Common myeloid progenitor, CD34-positive (primary cell): Measurements from ENCODE around the gene PLA2G4B.

Experiments used
- CTCF ChIA-PET: fragments of 350-600 bp; sonication (Branson Sonifier 250); formaldehyde crosslinking; loops from one replicate; lab custom pipeline; 2021; ENCODE audit warnings: antibody characterized with exemption; lab: Charles Lee
- POLR2A ChIA-PET: fragments of 350-600 bp; sonication (Branson Sonifier 250); formaldehyde crosslinking; loops from one replicate; lab custom pipeline; 2021; ENCODE audit warnings: antibody characterized with exemption; lab: Charles Lee
- DNase-seq, 3 donors: peaks; one replicate each; pipeline versions ENCODE4 v3.0.0 to v3.0.0-alpha.2; 2013
- H3K27ac ChIP-seq, 2 experiments: 1 replicate in 1 of 2; 2 replicates in 1 of 2; pipeline ENCODE4 v1.7.0; 2013; ENCODE audit warnings: inconsistent platforms in 2 of 2, low read length in 2 of 2, mild to moderate bottlenecking in 2 of 2, low read depth in 1 of 2, moderate library complexity in 1 of 2; ENCODE audit not compliant: severe bottlenecking in 2 of 2, insufficient read depth in 1 of 2, poor library complexity in 1 of 2
- H3K27me3 ChIP-seq, 5 experiments: replicated peaks in 2 of 5; 1 replicate in 3 of 5; 2 replicates in 2 of 5; pipeline versions ENCODE4 v1.6.1 to v1.7.0; 2013; ENCODE audit warnings: low read length in 4 of 5, mild to moderate bottlenecking in 2 of 5, moderate library complexity in 2 of 5, inconsistent platforms in 1 of 5; ENCODE audit not compliant: insufficient read depth in 5 of 5, control insufficient read depth in 4 of 5
- H3K36me3 ChIP-seq, 4 experiments: 1 replicate in 2 of 4; 2 replicates in 2 of 4; pipeline versions ENCODE4 v1.6.1 to v1.7.0; 2013; ENCODE audit warnings: low read length in 3 of 4, control low read depth in 1 of 4, mild to moderate bottlenecking in 1 of 4; ENCODE audit not compliant: control insufficient read depth in 4 of 4, insufficient read depth in 4 of 4
- H3K4me1 ChIP-seq, 4 experiments: 1 replicate in 3 of 4; 2 replicates in 1 of 4; pipeline versions ENCODE4 v1.6.1 to v1.7.1; 2013; ENCODE audit warnings: low read length in 3 of 4, mild to moderate bottlenecking in 3 of 4, control low read depth in 1 of 4, inconsistent platforms in 1 of 4, moderate library complexity in 1 of 4; ENCODE audit not compliant: control insufficient read depth in 4 of 4, insufficient read depth in 4 of 4; ENCODE audit errors: control extremely low read depth in 1 of 4
- H3K4me3 ChIP-seq, 7 experiments: 1 replicate in 4 of 7; 2 replicates in 3 of 7; pipeline versions ENCODE4 v1.5.1 to v1.7.0; 2013; ENCODE audit warnings: mild to moderate bottlenecking in 7 of 7, low read length in 6 of 7, moderate library complexity in 6 of 7, inconsistent platforms in 2 of 7, low read depth in 2 of 7, control low read depth in 1 of 7; ENCODE audit not compliant: insufficient read depth in 4 of 7, control insufficient read depth in 1 of 7; ENCODE audit errors: extremely low read depth in 1 of 7
- H3K9me3 ChIP-seq, 5 experiments: 1 replicate in 4 of 5; 2 replicates in 1 of 5; pipeline versions ENCODE4 v1.6.1 to v1.7.1; 2013; ENCODE audit warnings: low read length in 4 of 5, mild to moderate bottlenecking in 2 of 5, inconsistent platforms in 1 of 5, low read depth in 1 of 5, moderate library complexity in 1 of 5; ENCODE audit not compliant: control insufficient read depth in 4 of 5, insufficient read depth in 2 of 5; ENCODE audit errors: control extremely low read depth in 1 of 5
- WGBS: methylation state at CpG from one replicate; pipeline ENCODE4 v1.1.5; 2013; ENCODE audit not compliant: insufficient coverage; 5-methylcytosine and 5-hydroxymethylcytosine counted together

The PLA2G4B gene

DNA sequence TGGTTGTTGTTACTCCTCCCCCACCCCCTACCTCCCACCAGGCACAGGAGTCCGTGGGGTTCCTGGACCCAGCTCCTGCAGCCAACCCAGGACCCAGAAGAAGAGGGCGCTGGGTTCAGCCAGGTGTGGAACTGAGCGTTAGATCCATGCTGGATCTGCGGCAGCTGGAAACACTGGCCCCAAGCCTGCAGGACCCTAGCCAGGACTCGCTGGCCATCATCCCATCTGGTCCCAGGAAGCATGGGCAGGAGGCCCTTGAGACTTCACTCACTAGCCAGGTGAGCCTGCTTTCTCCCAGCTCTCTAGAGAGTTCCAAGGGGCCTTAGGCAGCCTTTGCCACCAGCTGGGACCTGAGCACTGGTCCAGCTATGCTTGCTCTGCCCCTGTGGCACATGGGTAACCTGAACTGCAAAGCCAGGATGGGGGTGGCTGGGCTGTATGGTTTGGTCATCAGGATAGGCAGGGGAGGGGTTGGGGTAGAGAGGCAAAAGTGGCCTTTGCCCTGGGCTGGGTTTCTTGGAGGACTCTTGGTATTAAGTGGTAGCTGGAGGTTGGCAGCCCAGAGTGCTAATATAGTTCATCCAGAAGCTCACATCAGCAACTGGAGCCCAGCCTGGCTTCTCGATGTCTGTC is 17.7 kb upstream of the PLA2G4B start:
- ChIA-PET CTCF (interaction anchor here (7.4 kb wide), 1 partner anchor 10 kb away, joined by 41 read pairs; no protein-coding TSS in a partner anchor), POLR2A (no interaction called here)
- Histone ChIP-seq H3K4me3 (no peak overlapping the region), H3K27me3 (no peaks in the 10 kb centered on the region), H3K36me3 (peaks cover 9 to 98% (median 63%) of the 10 kb centered on the region in 4 experiments), H3K27ac (no peak overlapping the region), H3K4me1 (no peaks in the 10 kb centered on the region), H3K9me3 (no peaks in the 10 kb centered on the region)
- no peak for DNase-seq
- WGBS = 97% methylated on average over 6 of the region's 6 CpGs

DNA sequence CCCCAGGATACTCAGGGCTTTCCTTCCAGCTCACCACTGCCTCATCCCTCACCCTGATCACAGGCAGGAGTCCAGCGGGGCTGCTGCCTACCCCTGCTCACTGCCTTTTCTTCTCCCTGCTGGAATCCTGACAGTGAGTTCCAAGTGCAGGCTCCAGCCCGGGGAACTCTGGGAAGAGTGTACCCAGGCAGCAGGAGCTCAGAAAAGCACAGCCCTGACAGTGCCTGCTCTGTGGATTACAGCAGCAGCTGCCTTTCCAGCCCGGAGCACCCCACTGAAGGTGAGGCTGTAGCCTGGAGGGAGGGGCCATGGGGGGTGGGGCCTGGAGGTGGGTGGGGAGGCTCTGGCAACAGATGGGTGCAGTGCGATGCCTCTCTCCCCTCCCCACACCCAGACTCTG is 16.8 kb upstream of the PLA2G4B start:
- peaks cover 0 to 1% (median 0%) of the 10 kb centered on the region in 4 experiments for H3K4me1 ChIP-seq
- no peak for DNase-seq
- ChIA-PET POLR2A (no interaction called here), CTCF (interaction anchor here (7.4 kb wide), 1 partner anchor 11 kb away, joined by 41 read pairs; no protein-coding TSS in a partner anchor)
- 100% methylated on average over 3 of the region's 4 CpGs for WGBS
- no peak overlapping the region for H3K4me3 ChIP-seq
- no peaks in the 10 kb centered on the region for H3K9me3 ChIP-seq
- peaks cover 9 to 93% (median 59%) of the 10 kb centered on the region in 4 experiments for H3K36me3 ChIP-seq
- H3K27me3 ChIP-seq = no peaks in the 10 kb centered on the region
- H3K27ac ChIP-seq = no peak overlapping the region

DNA sequence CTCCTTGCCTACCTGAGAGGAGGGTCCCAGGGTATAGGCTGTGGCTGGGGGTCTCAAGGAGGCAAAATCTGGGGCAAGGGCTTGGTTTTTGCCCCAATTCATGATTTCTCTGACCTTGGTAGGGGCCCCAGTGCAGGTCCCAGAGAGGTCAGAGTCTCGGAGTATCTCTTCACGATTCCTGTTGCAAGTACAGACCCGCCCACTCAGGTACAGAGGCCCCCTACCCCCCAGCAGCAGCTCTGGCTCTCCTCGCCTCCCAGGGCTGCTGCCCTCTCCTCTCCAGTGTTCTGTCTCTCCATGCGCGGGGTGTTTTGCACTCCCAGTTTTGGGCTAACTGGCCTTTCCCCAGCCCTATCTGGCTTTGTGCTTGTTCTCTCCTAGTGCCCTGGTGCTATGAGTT is 16.2 kb upstream of the PLA2G4B start:
- peaks cover 9 to 87% (median 55%) of the 10 kb centered on the region in 4 experiments for H3K36me3 ChIP-seq
- CTCF ChIA-PET = interaction anchor here (7.4 kb wide), 1 partner anchor 11 kb away, joined by 41 read pairs; no protein-coding TSS in a partner anchor
- WGBS = 98% methylated on average over 6 of the region's 6 CpGs

DNA sequence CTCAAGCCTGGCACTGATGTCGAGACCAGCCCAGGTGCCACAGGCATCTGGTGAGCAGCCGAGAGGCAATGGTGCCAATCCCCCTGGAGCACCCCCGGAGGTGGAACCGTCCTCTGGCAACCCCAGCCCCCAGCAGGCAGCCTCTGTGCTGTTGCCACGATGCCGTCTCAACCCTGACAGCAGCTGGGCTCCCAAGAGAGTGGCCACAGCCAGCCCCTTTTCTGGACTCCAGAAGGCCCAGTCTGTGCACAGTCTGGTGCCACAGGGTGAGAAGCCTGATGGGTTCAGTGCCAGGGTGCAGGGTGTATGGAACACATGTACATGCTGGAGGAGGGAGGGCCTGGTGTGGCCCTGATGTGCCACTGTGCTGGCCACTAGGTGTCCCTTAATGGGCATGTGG is 15.7 kb upstream of the PLA2G4B start:
- ChIA-PET POLR2A (no interaction called here), CTCF (interaction anchor here (0.9 to 7.4 kb wide), 2 partner anchors 12 to 82 kb away, joined by 5 to 41 read pairs; no protein-coding TSS in a partner anchor)
- DNase-seq = no peak
- H3K27ac ChIP-seq = no peak overlapping the region
- H3K4me1 ChIP-seq = peaks cover 0 to 7% (median 7%) of the 10 kb centered on the region in 4 experiments
- H3K4me3 ChIP-seq = no peak overlapping the region
- H3K9me3 ChIP-seq = no peaks in the 10 kb centered on the region
- peaks cover 7 to 82% (median 51%) of the 10 kb centered on the region in 4 experiments for H3K36me3 ChIP-seq
- H3K27me3 ChIP-seq = no peaks in the 10 kb centered on the region
- WGBS = 97% methylated on average over 4 of the region's 6 CpGs

More for the DNA sequence above, 16.2 kb upstream of the PLA2G4B start:
- Histone ChIP-seq H3K27me3 (no peaks in the 10 kb centered on the region), H3K9me3 (no peaks in the 10 kb centered on the region), H3K4me1 (peaks cover 0 to 6% (median 5%) of the 10 kb centered on the region in 4 experiments), H3K27ac (no peak overlapping the region), H3K4me3 (no peak overlapping the region)
- DNase-seq = no peak
- POLR2A ChIA-PET = no interaction called here

DNA sequence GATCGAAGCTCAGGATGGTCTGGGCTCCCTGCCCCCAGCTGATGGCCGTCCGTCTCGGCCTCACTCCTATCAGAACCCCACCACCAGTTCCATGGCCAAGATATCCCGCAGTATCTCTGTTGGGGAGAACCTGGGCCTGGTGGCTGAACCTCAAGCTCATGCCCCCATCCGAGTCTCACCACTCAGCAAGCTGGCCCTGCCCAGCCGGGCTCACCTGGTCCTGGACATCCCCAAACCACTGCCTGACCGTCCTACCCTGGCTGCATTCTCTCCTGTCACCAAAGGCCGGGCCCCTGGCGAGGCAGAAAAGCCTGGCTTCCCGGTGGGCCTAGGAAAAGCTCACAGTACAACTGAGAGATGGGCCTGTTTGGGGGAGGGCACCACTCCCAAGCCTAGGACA is 15.1 kb upstream of the PLA2G4B start:
- ChIA-PET POLR2A (no interaction called here), CTCF (interaction anchor here (0.9 to 7.4 kb wide), 2 partner anchors 12 to 82 kb away, joined by 5 to 41 read pairs; no protein-coding TSS in a partner anchor)
- Histone ChIP-seq H3K27me3 (no peaks in the 10 kb centered on the region), H3K27ac (no peak overlapping the region), H3K4me3 (no peak overlapping the region), H3K36me3 (peaks cover 2 to 76% (median 45%) of the 10 kb centered on the region in 4 experiments), H3K9me3 (no peaks in the 10 kb centered on the region), H3K4me1 (peaks cover 0 to 12% (median 12%) of the 10 kb centered on the region in 4 experiments)
- no peak for DNase-seq
- WGBS = 97% methylated on average over 8 of the region's 11 CpGs

DNA sequence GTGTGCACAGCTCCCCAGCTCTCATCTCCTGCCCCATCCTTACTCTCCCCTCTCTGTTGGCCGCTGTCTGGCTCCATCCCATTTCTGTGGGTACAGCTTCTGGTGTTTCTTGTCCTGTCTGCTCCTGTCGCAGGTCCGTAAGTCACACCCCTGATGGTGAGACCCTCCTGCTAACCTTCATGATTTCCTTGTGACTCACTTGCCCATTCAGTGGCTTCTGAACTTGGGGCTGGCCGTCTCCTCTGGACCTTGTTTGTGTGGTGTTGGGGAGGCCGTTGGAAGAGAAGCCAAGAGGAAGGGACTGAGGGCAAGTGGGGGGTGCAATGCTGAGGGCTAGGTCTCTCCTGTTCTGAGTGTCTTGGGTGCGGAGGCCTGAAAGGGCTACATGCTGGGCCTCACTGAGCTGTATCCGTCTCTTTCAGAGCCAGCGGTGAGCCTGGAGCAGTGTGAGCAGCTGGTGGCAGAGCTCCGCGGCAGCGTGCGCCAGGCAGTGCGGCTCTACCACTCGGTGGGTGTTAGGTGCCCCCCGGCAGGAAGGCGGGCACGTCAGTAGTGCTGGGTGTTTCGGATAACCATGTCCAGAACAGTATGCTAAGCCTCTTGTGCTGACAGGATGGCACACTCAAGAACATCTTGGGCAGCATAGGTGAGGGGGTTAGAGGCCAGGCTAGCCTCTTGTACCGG is 14.4 kb upstream of the PLA2G4B start:
- 97% methylated on average over 18 of the region's 19 CpGs for WGBS
- no peak for DNase-seq
- H3K27me3 ChIP-seq = no peaks in the 10 kb centered on the region
- CTCF ChIA-PET = interaction anchor here (1.6 to 7.4 kb wide), 2 partner anchors 13 to 47 kb away, joined by 5 to 41 read pairs; no protein-coding TSS in a partner anchor
- H3K36me3 ChIP-seq = peaks cover 2 to 69% (median 40%) of the 10 kb centered on the region in 4 experiments
- no peak overlapping the region for H3K27ac ChIP-seq
- H3K9me3 ChIP-seq = no peaks in the 10 kb centered on the region
- peaks cover 0 to 18% (median 16%) of the 10 kb centered on the region in 4 experiments for H3K4me1 ChIP-seq
- H3K4me3 ChIP-seq = no peak overlapping the region
- POLR2A ChIA-PET = no interaction called here
